Effector CD4-positive, alpha-beta T cell (primary cell): ENCODE measurements around the gene SEM1.
"Not testable (repeated sequence)": the region's sequence is repeated elsewhere in the genome, so short reads cannot be mapped to it uniquely, and the experiment has no call there.

ENCODE experiments used
- DNase-seq: peaks from one replicate; pipeline ENCODE4 v3.0.0-alpha.2; 2020

Gene SEM1

DNA sequence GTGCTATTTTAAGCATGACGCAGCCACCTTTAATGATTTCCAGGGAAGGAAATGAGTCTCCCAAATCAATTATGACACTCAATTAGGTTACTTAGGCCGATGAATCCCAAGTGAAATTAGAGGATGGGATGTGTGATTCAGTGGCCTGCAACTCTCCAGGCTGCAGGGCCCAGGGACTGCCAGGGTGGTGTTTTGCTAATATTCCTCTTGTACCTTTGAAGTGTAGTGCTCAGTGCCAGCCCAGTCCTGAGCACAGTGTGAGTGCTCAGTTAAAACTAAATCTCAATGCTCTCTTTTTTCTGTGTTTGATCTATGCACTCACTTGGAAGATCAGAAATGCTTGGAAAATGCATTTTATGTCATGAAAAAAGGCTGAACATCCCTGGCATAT is 51.6 kb downstream of the SEM1 start:
- DNase-seq, result no peak

- DNase-seq, result no peak
Observed at GRCh38 chr7:96657347-96658021, 52.2 kb downstream of the SEM1 start.

DNA sequence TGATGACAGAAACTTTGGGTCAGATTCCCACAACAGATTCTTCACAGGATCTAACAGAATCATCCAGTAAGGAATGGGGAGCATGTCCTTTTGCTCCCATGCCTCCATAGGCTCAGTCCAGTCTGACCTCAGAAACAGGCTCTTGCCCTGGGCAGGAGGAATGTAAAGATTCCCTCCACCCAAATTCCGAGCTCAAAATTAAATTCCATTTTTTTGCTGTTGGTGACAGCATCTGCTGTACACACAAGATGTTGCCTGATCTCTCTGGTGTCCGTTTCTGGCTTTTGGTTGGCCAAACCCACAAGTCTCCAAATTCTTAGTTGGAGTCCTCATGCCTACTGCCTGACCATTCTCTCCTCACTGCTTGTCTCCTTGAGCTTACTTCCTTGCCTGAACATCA is 53.7 kb downstream of the SEM1 start:
- no peak for DNase-seq

DNA sequence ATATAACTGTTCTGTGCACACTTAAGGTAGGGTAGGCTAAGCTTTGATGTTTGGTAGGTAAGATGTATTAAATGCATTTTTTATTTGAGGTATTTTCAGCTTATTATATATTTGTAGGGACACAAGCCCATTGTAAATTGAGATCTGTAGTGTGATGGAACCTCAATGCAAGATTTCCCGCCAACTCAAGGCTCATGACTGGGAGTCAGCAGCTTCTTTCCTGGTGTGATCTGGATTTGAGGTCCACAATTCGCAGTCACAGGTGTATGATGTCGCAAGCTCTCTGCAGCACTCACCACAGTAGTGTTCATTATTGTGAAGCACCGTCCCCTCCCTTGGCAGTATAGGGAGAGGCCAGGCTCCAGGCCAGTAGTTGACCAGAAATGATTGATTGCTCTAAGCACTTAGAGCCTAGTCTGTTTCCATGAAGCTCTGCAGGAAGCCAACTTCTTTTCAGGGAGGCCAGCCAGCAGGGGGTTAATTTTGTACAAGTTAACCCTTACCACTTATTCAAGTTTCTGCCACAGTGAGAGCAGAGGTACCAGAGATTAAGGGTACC is 54.9 kb downstream of the SEM1 start:
- no peak for DNase-seq

GRCh38 chr7:96649981-96650380 is 59.7 kb downstream of the SEM1 start:
- no peak for DNase-seq

- no peak for DNase-seq
Observed at GRCh38 chr7:96648784-96649183, 60.9 kb downstream of the SEM1 start.

DNA sequence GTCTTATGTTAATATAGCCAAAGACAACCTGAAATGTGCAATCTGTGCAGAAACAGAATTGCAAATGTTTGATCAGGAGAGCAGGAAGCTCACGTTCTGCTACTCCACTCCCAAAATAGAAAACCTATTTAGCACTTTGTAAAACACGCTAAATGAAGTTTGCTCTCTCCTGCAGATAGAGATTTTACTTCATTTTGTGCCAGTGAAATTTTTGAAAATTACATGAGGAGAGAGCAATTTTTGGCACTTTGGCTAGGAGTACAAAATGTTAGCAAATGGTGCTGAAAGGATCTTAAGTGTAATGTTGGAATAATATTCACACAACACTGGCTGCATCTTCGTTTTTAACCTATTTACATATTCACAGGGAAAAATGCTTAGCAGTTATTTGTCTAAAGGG is 61.9 kb downstream of the SEM1 start:
- no peak for DNase-seq

DNA sequence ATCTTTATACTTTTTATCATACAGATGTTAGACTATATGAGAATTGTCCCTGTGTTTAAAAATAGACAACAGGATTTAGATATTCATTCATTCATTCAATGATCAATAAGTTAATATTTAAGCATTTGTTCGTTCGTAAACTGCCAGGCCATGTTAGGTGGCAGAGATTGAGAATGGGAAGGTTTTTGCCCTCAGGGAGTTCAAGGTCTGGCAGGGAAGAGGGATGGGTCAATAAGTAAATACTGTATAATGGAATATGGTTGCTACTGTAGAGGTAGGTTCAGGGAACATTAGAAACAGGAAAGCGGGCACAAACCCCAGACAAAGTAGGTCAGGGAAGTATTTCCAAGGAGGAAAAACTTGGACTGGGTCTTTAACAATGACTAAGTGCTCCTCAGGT is 64.6 kb downstream of the SEM1 start:
- no peak for DNase-seq

- not testable (repeated sequence) for DNase-seq
Observed at GRCh38 chr7:96643436-96643835, 66.2 kb downstream of the SEM1 start.

- no peak for DNase-seq
Observed at GRCh38 chr7:96640054-96640453, 69.6 kb downstream of the SEM1 start.
